Measurements from ENCODE around the gene DPH1.

Gene DPH1

GRCh38 chr17:2054262-2054511 lies 24.2 kb downstream of the DPH1 start:
- 0 out of 2 replicates have a peak, but pooled peaks cover 7% of the 10 kb centered on the region for H4K20me1 ChIP-seq (ENCODE audit: control insufficient read depth, insufficient read depth, low read depth, low read length)
- peak overlapping the region; percentile 96 for H3K4me2 ChIP-seq (ENCODE audit: low read length)
- H3K9me2 ChIP-seq (replicated peaks; ENCODE audit: control insufficient read depth, low read length): no peaks in the 10 kb centered on the region
- no peaks in the 10 kb centered on the region for H3K79me2 ChIP-seq (ENCODE audit: control insufficient read depth, low read length)
- H3F3A ChIP-seq (ENCODE audit: control insufficient read depth, insufficient read depth): peaks cover 6% of the 10 kb centered on the region
- TF ChIP-seq EZH2phosphoT487 (IDR thresholded peaks at IDR 0.05; ENCODE audit: borderline replicate concordance, low read length): no peak
- TF ChIP-seq, protein P1, sequence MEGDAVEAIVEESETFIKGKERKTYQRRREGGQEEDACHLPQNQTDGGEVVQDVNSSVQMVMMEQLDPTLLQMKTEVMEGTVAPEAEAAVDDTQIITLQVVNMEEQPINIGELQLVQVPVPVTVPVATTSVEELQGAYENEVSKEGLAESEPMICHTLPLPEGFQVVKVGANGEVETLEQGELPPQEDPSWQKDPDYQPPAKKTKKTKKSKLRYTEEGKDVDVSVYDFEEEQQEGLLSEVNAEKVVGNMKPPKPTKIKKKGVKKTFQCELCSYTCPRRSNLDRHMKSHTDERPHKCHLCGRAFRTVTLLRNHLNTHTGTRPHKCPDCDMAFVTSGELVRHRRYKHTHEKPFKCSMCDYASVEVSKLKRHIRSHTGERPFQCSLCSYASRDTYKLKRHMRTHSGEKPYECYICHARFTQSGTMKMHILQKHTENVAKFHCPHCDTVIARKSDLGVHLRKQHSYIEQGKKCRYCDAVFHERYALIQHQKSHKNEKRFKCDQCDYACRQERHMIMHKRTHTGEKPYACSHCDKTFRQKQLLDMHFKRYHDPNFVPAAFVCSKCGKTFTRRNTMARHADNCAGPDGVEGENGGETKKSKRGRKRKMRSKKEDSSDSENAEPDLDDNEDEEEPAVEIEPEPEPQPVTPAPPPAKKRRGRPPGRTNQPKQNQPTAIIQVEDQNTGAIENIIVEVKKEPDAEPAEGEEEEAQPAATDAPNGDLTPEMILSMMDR (IDR thresholded peaks at IDR 0.05; ENCODE audit: low read depth, low read length, poor library complexity, severe bottlenecking): no peak
- peaks cover 83% of the 10 kb centered on the region for H3K27me3 ChIP-seq (ENCODE audit: control insufficient read depth, low read length)
- H3K9me3 ChIP-seq (ENCODE audit: control insufficient read depth, insufficient read depth, low read length): no peaks in the 10 kb centered on the region
- no peak overlapping the region for H3K27ac ChIP-seq (ENCODE audit: low read depth, low read length)
- H3K4me3 ChIP-seq (ENCODE audit: low read length): peak overlapping the region; percentile 75
- H3K36me3 ChIP-seq (ENCODE audit: control insufficient read depth, low read length): no peaks in the 10 kb centered on the region
- peaks cover 65% of the 10 kb centered on the region for H3K4me1 ChIP-seq (ENCODE audit: control insufficient read depth, low read length)

DNA sequence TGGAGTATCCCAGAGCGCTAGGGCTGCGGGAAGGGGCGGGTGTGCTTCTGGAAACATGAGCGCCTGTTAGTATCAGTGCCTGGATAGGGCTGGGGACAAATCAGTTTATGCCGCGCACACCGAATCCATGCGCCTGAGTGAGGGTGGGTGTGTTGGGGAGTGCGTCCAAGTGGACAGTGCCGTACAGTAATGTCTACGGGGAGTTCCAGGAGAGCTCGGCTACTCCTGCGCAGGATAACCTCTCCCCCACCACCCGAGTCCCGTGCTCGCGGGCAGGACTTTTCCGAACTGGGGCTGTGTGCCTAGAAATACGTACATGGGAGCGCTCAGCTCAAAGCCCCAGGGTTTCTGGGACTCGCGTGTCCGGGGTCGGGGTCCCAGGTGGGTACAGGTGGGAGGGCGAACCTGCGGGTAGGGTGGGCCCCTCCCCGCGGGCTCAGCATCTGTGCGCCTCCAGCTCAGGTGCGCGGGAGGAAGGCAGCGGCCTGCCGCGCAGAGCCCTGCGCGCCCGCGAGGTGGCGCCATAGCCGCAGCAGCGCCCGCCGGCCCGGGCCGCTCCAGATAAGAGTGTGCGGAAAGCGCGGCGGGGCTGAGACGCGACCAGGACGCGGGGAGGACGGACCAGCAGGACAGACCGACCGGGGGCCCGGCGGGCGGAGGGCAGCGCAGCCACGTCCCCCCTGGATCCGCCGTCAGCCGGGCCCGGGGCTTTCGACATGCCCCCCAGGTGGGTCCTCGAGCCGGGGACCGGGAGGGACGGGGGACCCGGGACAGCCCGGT lies 24.7 kb downstream of the DPH1 start, which contains the start of gene HIC1:
TSS of gene HIC1 (plus strand) at position 592 of the 780 bp plus-strand sequence. CDS start 1,588 bp downstream, outside the sequence.
- H3K9me3 ChIP-seq (ENCODE audit: control insufficient read depth, insufficient read depth, low read length): no peaks in the 10 kb centered on the region
- no peaks in the 10 kb centered on the region for H3K36me3 ChIP-seq (ENCODE audit: control insufficient read depth, low read length)
- H3K9me2 ChIP-seq (replicated peaks; ENCODE audit: control insufficient read depth, low read length): no peaks in the 10 kb centered on the region
- H3K79me2 ChIP-seq (ENCODE audit: control insufficient read depth, low read length): no peaks in the 10 kb centered on the region
- H3K27ac ChIP-seq (ENCODE audit: low read depth, low read length): no peak within 1 kb of the TSS
- H3K4me1 ChIP-seq (ENCODE audit: control insufficient read depth, low read length): peaks cover 63% of the 10 kb centered on the region
- peaks cover 83% of the 10 kb centered on the region for H3K27me3 ChIP-seq (ENCODE audit: control insufficient read depth, low read length)
- peaks cover 9% of the 10 kb centered on the region for H4K20me1 ChIP-seq (ENCODE audit: control insufficient read depth, insufficient read depth, low read depth, low read length)
- TF ChIP-seq, protein P1 (IDR thresholded peaks at IDR 0.05; ENCODE audit: low read depth, low read length, poor library complexity, severe bottlenecking): peak; percentile 84
- TF ChIP-seq EZH2phosphoT487 (IDR thresholded peaks at IDR 0.05; ENCODE audit: borderline replicate concordance, low read length): no peak
- peak within 1 kb of the TSS; percentile 96 for H3K4me2 ChIP-seq (ENCODE audit: low read length)
- H3K4me3 ChIP-seq (ENCODE audit: low read length): peak within 1 kb of the TSS; percentile 75
- peaks cover 6% of the 10 kb centered on the region for H3F3A ChIP-seq (ENCODE audit: control insufficient read depth, insufficient read depth)

DNA sequence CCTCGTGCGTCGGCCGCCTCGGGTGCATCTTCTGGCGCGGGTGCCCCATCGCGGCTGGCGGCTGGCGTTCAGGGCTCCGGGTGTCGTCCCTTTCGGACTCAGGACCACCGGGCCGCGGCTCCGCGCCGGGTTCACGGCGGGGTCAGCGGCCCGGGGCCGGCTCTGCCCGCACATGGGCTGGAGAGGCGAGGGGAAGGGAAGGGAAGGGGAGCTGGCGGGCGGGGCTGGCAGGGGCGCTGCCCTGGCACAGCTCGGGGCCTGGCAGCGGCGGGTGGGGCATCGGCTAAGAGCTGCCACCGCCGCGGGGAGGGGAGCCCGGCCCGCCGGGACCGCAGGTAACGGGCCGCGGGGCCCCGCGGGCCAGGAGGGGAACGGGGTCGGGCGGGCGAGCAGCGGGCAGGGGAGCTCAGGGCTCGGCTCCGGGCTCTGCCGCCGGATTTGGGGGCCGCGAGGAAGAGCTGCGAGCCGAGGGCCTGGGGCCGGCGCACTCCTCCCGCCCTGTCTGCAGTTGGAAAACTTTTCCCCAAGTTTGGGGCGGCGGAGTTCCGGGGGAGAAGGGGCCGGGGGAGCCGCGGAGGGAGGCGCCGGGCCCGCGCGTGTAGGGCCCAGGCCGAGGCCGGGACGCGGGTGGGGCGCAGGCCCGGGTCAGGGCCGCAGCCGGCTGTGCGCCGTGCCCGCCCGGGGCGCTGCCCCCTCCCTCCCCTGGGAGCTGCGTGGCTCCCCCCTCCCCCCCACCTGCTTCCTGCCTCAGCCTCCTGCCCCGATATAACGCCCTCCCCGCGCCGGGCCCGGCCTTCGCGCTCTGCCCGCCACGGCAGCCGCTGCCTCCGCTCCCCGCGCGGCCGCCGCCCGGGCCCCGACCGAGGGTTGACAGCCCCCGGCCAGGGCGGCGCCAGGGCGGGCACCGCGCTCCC lies 25.6 kb downstream of the DPH1 start:
- peak overlapping the region; percentile 75 for H3K4me3 ChIP-seq (ENCODE audit: low read length)
- no peaks in the 10 kb centered on the region for H3K9me3 ChIP-seq (ENCODE audit: control insufficient read depth, insufficient read depth, low read length)
- H3K9me2 ChIP-seq (replicated peaks; ENCODE audit: control insufficient read depth, low read length): no peaks in the 10 kb centered on the region
- H3K79me2 ChIP-seq (ENCODE audit: control insufficient read depth, low read length): no peaks in the 10 kb centered on the region
- H3K27ac ChIP-seq (ENCODE audit: low read depth, low read length): no peak overlapping the region
- H3K36me3 ChIP-seq (ENCODE audit: control insufficient read depth, low read length): no peaks in the 10 kb centered on the region
- H4K20me1 ChIP-seq (ENCODE audit: control insufficient read depth, insufficient read depth, low read depth, low read length): peaks cover 9% of the 10 kb centered on the region
- peaks cover 6% of the 10 kb centered on the region for H3F3A ChIP-seq (ENCODE audit: control insufficient read depth, insufficient read depth)
- H3K4me2 ChIP-seq (ENCODE audit: low read length): peak overlapping the region; percentile 96
- H3K27me3 ChIP-seq (ENCODE audit: control insufficient read depth, low read length): peaks cover 81% of the 10 kb centered on the region
- peaks cover 59% of the 10 kb centered on the region for H3K4me1 ChIP-seq (ENCODE audit: control insufficient read depth, low read length)
- TF ChIP-seq EZH2phosphoT487 (IDR thresholded peaks at IDR 0.05; ENCODE audit: borderline replicate concordance, low read length): peak; percentile 78; the same call in 1 of the 2 replicates
- TF ChIP-seq, protein P1 (IDR thresholded peaks at IDR 0.05; ENCODE audit: low read depth, low read length, poor library complexity, severe bottlenecking): no peak

Data from DOHH2 (cell line).